Activated naive CD8-positive, alpha-beta T cell treated with anti-CD3 and anti-CD28 coated beads, Interleukin-2, amount 50 U/mL, for 24 hours (primary cell): ENCODE measurements around the gene MED15.

Experiments
- ATAC-seq: fragments of 150-1000 bp; cut with Tn5 transposase; one replicate; pipeline ENCODE4 v1.10.0; 2021
- DNase-seq: peaks from one replicate; pipeline ENCODE4 v3.0.0; 2021
- H3K27ac Mint-ChIP-seq: one replicate; pipeline ENCODE4 v1.8.0; 2021; ENCODE audit warnings: mild to moderate bottlenecking, mixed read lengths
- H3K27me3 Mint-ChIP-seq: one replicate; pipeline ENCODE4 v1.8.0; 2021; ENCODE audit warnings: mixed read lengths
- H3K36me3 Mint-ChIP-seq: one replicate; pipeline ENCODE4 v1.8.0; 2021; ENCODE audit warnings: low read depth, mixed read lengths
- H3K4me1 Mint-ChIP-seq: one replicate; pipeline ENCODE4 v1.8.0; 2021; ENCODE audit warnings: mixed read lengths
- H3K4me3 Mint-ChIP-seq: one replicate; pipeline ENCODE4 v1.8.0; 2021; ENCODE audit warnings: mild to moderate bottlenecking, moderate library complexity, mixed read lengths
- H3K9me3 Mint-ChIP-seq: one replicate; pipeline ENCODE4 v1.8.0; 2021; ENCODE audit warnings: mixed read lengths

The MED15 gene

DNA sequence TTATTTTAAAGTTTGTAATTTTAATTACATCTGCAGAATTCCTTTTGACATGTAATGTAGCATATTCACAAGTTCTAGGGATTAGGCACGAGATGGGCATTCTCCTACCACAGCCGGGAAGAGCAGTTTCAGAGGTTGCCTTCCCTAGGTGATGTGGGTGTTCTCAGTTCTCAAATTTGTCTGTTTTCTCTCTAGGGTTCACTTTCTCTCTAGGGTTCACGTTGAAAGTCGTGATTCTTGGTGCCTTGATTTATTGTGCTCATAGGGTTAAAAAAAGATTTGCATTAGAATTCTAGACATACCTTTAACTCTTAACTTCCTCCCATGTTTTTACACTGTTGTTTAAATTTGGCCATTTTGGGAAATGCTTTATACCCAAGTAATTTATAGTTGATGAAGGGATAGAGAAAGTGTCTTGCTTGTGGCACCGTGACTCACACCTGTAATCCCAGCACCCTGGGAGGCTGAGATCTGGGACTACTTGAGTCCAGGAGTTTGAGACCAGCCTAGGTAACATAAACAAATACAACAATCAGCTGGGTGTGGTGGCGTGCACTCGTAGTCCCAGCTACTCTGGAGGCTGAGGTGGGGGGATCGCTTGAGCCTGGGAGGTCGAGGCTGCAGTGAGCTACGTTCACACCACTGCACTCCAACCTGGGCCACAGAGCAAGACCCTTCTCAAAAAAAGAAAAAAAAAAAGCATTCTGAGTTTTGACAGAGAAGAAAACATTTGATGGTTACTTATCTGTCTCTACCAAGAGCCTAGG is 3.6 kb downstream of the MED15 start:
- peak overlapping the region; percentile 12 for H3K4me3 Mint-ChIP-seq
- DNase-seq = no peak
- H3K9me3 Mint-ChIP-seq = no peaks in the 10 kb centered on the region
- peak overlapping the region; percentile 20 for H3K27ac Mint-ChIP-seq
- ATAC-seq = no peak
- peaks cover 35% of the 10 kb centered on the region for H3K36me3 Mint-ChIP-seq
- H3K4me1 Mint-ChIP-seq = peaks cover 78% of the 10 kb centered on the region
- no peaks in the 10 kb centered on the region for H3K27me3 Mint-ChIP-seq

DNA sequence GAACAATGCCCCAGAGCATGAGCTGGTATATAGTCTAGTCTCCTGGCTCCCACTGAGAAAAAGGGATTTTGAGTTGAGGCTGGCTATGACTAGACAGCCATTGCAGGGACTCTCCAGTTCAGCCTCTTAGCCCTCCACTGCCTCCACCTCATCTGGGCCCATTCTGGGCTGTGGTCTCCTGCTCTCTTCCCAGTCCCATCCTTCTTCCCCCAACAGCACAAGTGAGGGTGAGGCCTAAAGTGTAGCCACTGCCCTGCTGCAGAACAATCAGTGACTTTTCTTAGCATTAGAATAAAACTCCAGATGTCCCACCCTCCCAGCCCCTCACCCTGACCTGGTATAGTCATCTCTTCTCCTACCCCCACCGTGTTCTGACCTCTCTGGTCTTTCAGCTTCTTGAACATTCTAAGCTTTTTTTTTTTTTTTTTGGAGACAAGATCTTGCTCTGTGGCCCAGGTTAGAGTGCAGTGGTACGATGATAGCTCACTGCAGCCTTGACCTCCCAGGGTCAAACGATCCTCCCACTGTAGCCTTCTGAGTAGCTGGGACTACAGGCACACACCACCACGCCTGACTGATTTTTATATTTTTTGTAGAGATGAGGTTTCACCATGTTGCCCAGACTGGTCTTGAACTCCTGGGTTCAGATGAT is 4.3 kb downstream of the MED15 start:
- no peak for DNase-seq
- no peaks in the 10 kb centered on the region for H3K9me3 Mint-ChIP-seq
- H3K27ac Mint-ChIP-seq = no peak overlapping the region
- no peak overlapping the region for H3K4me3 Mint-ChIP-seq
- peaks cover 83% of the 10 kb centered on the region for H3K4me1 Mint-ChIP-seq
- peaks cover 35% of the 10 kb centered on the region for H3K36me3 Mint-ChIP-seq
- no peaks in the 10 kb centered on the region for H3K27me3 Mint-ChIP-seq
- ATAC-seq = no peak

DNA sequence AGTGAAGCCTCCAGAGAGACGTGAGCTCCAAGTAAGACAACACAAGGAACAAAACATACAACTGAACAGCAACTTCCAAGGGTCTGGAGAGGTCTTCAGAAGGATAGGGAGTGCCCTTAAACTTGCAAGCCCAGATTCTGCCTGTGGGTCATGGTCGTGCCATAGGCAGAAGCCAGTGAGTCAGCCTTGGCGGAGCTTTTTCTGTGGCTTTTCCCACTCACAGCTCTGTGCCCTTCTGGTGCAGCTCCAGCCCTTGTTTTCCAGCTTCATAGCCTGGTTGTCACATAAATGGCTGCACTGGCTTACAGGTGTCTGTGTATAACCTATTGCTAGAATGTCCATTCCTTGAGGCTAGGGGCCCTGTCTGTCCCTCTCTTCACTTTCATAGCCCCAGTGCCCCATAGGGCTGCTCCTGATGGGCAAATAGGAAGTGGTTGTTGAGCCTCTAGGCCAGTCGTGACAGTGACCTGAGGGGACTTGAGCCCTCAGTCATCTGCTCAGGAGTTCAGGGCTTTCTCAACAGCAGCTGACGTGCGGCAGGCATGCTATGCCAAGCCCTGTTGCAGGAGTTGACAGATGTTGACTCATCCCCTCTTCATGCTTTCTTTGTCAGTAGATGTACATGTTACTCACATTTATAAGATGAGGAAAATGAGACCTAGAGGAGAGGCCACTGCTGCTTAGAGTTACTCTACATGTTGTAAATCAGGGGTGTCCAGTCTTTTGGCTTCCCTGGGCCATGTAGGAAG is 7.4 kb downstream of the MED15 start:
- no peak for DNase-seq
- peak; percentile 33 for ATAC-seq
- peak overlapping the region; percentile 46 for H3K27ac Mint-ChIP-seq
- H3K27me3 Mint-ChIP-seq = no peaks in the 10 kb centered on the region
- no peak overlapping the region for H3K4me3 Mint-ChIP-seq
- peaks cover 88% of the 10 kb centered on the region for H3K4me1 Mint-ChIP-seq
- no peaks in the 10 kb centered on the region for H3K9me3 Mint-ChIP-seq
- peaks cover 31% of the 10 kb centered on the region for H3K36me3 Mint-ChIP-seq

DNA sequence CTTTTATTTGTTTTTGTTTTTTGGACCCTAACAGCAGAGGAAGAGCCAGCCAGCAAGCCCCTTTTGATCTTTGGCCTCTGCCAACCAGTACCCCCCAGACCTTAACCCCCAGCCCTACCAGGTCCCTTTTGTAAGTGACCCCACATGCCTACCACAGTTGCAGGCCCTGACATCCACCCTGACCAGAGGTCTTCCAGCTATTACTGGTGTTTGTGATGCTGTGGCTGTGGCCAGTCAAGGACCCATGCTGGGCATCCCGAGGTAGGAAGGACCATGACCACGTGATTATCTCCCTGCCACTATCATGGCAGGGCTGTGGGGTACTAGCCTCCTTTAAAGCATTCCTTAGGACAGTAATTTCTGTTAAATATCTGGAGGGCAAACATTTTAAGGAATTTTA is 9.0 kb downstream of the MED15 start:
- DNase-seq = no peak
- Mint-ChIP-seq H3K4me3 (no peak overlapping the region), H3K4me1 (peaks cover 82% of the 10 kb centered on the region), H3K27me3 (no peaks in the 10 kb centered on the region), H3K9me3 (no peaks in the 10 kb centered on the region), H3K27ac (no peak overlapping the region), H3K36me3 (peaks cover 37% of the 10 kb centered on the region)
- no peak for ATAC-seq

DNA sequence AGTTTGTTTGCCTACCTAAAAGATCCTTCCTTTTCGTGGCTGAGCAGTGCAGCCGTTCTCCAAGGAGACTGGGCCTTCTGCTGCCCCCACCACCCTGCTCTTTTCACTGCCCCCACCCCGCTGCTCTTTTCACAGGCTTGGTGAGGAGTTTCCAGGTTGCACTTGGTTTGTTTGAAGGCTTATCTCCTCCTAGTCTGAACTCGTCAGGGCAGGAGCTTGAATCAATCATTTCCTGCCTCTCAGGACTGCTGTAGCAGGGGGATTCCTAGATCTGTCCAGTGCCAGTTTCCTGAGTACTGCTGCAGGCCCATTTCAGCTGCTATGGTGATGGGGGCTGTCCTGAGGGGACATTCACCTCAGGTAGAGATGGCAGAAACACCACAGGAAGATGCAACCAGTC is 10.0 kb downstream of the MED15 start:
- Mint-ChIP-seq H3K4me1 (peaks cover 80% of the 10 kb centered on the region), H3K9me3 (no peaks in the 10 kb centered on the region), H3K4me3 (no peak overlapping the region), H3K27me3 (no peaks in the 10 kb centered on the region), H3K36me3 (peaks cover 43% of the 10 kb centered on the region), H3K27ac (peak overlapping the region; percentile 44)
- ATAC-seq (no peak), DNase-seq (no peak)

DNA sequence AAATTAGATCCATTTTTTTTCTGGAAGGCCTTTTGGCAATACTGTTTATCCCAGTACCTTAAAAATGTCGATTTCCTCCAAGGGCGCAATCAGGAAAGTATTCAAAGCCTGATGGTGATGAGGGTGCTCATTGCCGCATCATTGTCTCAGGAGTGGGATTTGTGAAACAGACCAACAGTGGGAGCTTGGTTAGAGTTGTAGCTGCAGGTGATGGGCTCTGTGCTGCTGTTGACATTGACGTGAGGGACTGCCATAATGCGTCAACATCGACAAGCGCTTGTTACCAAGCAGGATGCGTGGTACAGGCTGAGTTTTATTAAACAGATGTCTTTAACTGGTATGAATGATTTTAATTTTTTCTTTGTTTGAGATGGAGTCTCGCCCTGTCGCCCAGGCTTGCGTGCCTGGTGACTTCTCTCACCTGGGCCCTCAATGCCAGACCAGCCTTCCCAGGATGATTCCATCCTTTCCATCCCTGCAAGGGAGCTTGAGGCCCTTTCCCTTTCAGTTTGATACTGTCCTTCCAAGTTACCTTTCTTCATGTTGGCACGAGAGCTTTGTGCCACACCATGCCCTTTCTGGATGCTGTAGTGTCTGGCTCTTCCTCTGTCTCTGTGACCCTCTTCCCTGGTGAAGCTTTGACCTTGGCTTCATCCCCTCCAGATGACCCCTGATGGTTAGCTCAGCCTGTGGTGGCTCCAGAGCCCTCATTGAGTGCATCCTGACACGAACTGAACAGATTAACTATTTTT is 10.6 kb downstream of the MED15 start:
- DNase-seq = no peak
- peak overlapping the region; percentile 44 for H3K27ac Mint-ChIP-seq
- no peaks in the 10 kb centered on the region for H3K9me3 Mint-ChIP-seq
- no peaks in the 10 kb centered on the region for H3K27me3 Mint-ChIP-seq
- ATAC-seq = no peak
- no peak overlapping the region for H3K4me3 Mint-ChIP-seq
- H3K36me3 Mint-ChIP-seq = peaks cover 46% of the 10 kb centered on the region
- H3K4me1 Mint-ChIP-seq = peaks cover 86% of the 10 kb centered on the region

DNA sequence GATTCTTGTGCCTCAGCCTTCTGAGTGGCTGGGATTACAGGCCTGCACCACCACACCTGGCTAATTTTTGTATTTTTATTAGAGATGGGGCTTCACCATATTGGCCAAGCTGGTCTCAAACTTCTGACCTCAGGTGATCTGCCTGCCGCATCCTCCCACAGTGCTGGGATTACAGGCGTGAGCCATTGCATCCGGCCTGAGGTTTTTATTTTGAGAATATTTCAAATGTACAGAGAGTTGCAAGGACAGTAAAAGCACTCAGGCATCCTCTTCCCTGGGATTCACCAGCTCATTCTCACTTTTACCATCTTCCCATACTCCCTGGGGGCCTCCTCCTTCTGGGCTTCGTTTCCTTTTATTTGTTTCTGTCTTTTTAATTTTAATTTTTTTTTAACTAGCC is 12.1 kb downstream of the MED15 start:
- ATAC-seq (no peak), DNase-seq (no peak)
- H3K36me3 Mint-ChIP-seq = peaks cover 47% of the 10 kb centered on the region
- H3K4me1 Mint-ChIP-seq = peaks cover 86% of the 10 kb centered on the region
- no peaks in the 10 kb centered on the region for H3K27me3 Mint-ChIP-seq
- peak overlapping the region; percentile 82 for H3K27ac Mint-ChIP-seq
- H3K4me3 Mint-ChIP-seq = no peak overlapping the region
- no peaks in the 10 kb centered on the region for H3K9me3 Mint-ChIP-seq

DNA sequence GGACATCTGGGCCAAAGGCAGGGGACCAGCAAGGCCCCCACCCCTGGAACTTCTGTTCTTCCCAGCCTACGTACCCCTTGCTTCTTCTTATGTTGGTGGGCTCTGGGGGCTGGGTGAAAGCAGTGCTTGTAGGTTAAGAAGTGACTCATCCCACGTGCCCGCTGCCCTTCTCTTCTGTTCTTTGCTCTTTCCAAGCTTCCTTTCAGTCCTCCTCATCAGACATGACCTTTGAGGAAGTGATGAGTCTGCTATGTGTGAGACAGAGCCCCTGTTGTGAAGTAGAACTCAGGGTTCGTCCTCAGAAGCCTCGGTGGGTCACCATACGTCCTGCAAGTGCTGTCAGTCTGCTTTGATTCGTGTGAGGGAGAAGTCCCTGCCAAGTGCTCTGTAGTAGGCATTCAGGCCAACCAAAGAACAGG is 12.7 kb downstream of the MED15 start:
- DNase-seq (peak; percentile 58), ATAC-seq (peak; percentile 94)
- H3K4me3 Mint-ChIP-seq = peak overlapping the region; percentile 15
- H3K9me3 Mint-ChIP-seq = no peaks in the 10 kb centered on the region
- H3K27ac Mint-ChIP-seq = peak overlapping the region; percentile 82
- peaks cover 44% of the 10 kb centered on the region for H3K36me3 Mint-ChIP-seq
- no peaks in the 10 kb centered on the region for H3K27me3 Mint-ChIP-seq
- peaks cover 84% of the 10 kb centered on the region for H3K4me1 Mint-ChIP-seq

DNA sequence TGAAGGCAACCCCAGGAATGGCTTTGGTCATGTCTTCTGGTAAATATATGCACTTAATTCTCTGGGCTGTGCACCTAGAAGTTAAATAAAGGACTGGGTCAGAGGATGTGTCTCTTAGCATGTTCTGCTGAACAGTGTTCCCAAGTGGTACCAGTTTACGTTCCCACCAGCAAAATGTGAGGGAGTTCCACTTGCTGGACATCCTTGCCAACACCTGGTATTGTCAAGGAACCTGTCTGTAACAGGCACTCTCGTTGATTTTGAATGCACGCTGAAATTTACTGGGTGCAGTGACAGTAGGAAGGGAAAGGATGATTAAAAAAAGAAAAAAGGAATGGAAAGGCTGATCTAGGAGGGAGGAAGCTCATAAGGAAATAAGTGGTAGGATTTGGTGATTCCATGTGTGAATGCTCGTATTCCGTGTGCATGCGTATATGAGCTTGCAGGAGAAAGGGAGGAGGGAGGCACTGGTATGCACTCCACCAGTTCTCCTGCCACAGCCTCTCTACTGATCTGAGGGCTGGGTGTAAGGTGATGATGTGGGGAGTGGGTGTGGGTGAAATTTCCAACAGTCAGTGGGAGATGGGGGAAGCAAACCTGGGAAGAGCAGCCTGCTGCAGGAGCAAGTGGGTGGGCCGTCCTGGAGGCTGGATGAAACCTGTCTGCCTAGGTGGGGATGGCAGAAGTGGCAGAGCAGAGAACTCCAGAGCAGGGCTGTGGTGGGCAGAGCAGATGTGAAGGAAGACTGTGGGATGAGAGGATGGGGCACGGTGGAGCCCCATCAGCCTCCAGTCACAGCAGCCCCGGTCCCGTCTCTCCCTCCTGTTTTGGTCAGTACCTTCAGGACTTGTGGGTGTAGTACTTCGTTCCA is 15.0 kb downstream of the MED15 start:
- Mint-ChIP-seq H3K27me3 (no peaks in the 10 kb centered on the region), H3K27ac (peak overlapping the region; percentile 81), H3K4me1 (peaks cover 80% of the 10 kb centered on the region), H3K36me3 (peaks cover 48% of the 10 kb centered on the region), H3K4me3 (peak overlapping the region; percentile 40), H3K9me3 (no peaks in the 10 kb centered on the region)
- ATAC-seq (no peak), DNase-seq (no peak)

DNA sequence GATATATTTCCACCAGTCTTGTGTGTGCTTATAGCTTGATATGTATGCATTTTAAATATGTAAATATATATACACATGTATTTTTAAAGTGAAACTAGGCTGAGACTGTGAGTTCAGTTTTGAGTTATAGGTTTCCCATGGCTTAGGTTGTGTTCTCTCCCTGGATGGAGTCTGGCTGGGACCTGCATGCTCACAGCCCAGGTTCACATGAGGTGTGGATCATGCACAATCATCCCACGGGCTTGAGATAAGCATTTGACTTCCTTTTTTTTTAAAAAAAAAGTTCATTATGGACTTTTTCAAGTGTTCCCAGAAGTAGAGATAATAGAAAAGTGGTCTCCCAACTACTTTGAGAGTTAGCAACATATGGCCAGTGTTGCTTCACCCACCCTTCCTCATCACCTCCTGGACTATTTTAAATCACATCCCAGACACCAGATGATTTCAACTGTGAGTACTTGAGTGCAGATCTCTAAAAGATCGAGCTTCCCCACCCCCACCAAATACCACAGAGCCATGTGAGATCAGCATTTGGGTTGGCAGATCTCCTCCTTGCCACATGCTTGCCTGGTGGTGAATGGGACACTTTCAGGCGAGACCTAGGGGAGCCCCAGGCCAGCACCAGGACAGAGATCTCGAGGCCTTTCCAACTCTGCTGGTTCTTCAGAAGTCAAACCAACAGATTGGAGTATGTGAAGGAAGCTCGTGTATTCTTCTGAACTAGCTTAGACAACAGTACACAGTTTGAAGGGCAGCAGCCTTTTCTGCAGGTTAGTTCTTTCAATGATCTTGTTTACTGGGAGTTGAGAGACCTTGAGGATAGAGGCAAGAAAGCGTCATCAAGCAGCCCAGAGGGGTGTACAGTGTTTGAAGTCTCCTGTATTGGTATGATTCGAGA is 15.9 kb downstream of the MED15 start:
- H3K27me3 Mint-ChIP-seq = no peaks in the 10 kb centered on the region
- ATAC-seq = peak; percentile 16

DNA sequence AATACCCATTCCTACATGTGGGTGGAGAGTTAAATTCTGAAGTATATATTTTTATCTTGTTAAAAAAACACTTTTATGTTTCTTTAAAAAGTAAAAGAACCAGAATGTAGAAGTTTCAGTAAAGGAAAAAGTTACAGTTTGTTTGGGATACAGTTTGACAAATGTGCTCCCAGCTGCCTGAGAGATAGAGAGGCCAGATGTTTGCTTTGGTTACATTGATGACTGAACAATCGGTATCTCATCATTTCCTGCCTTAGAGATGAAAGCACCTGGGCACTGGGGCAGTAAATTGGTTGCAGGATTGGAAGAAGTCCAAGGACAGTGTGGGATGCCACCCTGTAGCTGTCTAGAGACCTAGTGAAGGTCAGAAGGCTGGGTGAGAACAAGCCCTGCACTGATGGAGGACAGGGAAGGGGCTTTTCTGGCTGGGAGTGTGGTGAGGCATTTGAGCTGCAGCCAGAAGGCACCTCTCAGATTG is 16.6 kb downstream of the MED15 start:
- Mint-ChIP-seq H3K4me1 (peaks cover 67% of the 10 kb centered on the region), H3K4me3 (peak overlapping the region; percentile 10), H3K9me3 (no peaks in the 10 kb centered on the region), H3K36me3 (peaks cover 54% of the 10 kb centered on the region), H3K27ac (peak overlapping the region; percentile 82), H3K27me3 (no peaks in the 10 kb centered on the region)
- ATAC-seq (peak; percentile 41), DNase-seq (peak; percentile 35)

More for the DNA sequence above, 15.9 kb downstream of the MED15 start:
- Mint-ChIP-seq H3K36me3 (peaks cover 52% of the 10 kb centered on the region), H3K27ac (peak overlapping the region; percentile 82), H3K9me3 (no peaks in the 10 kb centered on the region), H3K4me3 (peak overlapping the region; percentile 41), H3K4me1 (peaks cover 74% of the 10 kb centered on the region)
- peak; percentile 37 for DNase-seq

DNA sequence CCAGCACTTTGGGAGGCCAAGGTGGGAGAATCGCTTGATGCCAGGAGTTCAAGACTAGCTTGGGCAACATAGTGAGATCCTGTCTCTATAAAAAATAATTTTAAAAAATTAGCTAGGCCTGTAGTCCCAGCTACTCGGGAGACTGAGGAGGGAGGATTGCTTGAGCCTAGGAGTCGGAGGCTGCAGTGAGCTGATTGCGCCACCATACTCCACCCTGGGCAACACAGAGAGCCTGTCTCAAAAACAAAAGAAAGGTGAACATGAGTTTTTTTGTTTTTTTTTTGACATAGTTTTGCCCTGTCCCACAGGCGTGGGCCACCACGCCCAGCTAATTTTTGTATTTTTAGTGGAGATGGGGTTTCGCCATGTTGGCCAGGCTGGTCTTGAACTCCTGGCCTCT is 17.6 kb downstream of the MED15 start:
- H3K4me3 Mint-ChIP-seq = no peak overlapping the region
- ATAC-seq (no peak), DNase-seq (no peak)
- no peaks in the 10 kb centered on the region for H3K9me3 Mint-ChIP-seq
- no peaks in the 10 kb centered on the region for H3K27me3 Mint-ChIP-seq
- peaks cover 48% of the 10 kb centered on the region for H3K36me3 Mint-ChIP-seq
- H3K4me1 Mint-ChIP-seq = peaks cover 59% of the 10 kb centered on the region
- H3K27ac Mint-ChIP-seq = no peak overlapping the region

DNA sequence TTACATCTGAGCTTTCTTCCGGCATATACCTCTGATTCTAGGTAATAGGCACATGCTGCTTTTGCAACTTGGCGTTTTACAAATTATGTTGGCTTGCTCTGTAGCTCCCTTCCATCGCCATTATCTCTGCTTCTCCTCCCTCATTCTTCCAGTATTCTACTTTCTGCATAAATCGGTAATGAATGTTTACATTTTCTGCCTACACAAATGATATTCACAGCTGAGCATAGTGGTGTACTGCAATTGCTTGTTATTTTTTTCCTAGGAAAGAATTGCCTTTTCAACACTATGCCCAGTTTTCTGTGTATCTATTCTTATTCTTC is 18.9 kb downstream of the MED15 start:
- Mint-ChIP-seq H3K9me3 (no peaks in the 10 kb centered on the region), H3K4me3 (no peak overlapping the region), H3K4me1 (peaks cover 58% of the 10 kb centered on the region), H3K36me3 (peaks cover 44% of the 10 kb centered on the region), H3K27me3 (no peaks in the 10 kb centered on the region), H3K27ac (no peak overlapping the region)
- DNase-seq = no peak
- ATAC-seq = no peak
